SK-N-SH (cell line): Measurements from ENCODE around the gene PRMT7. TPM values are rescaled to one million over a fixed set of nuclear protein-coding genes. Genes with fewer than 3 reads are reported as not detected.

Experiments
- CTCF ChIA-PET: fragments of 300-600, 350-600 bp; formaldehyde crosslinking; extraction: SDS; loops from one replicate; lab custom pipeline; 2021; lab: Yijun Ruan, JAX
- POLR2A ChIA-PET: fragments of 350-600 bp; sonication (Branson Sonifier 250); formaldehyde crosslinking; extraction: SDS; loops from one replicate; lab custom pipeline; 2020; ENCODE audit warnings: antibody characterized with exemption, inconsistent platforms; lab: Yijun Ruan, JAX
- DNase-seq: peaks from one replicate; pipeline ENCODE4 v3.0.0; 2012
- H2AFZ ChIP-seq: fragments of 200-600 bp; sonication (generic); 2 replicates; pipeline ENCODE4 v1.8.1; 2016; ENCODE audit warnings: antibody characterized with exemption, mild to moderate bottlenecking, low read depth
- H3F3A ChIP-seq: fragments of 200-600 bp; sonication (generic); replicated peaks from 2 replicates; pipeline ENCODE3; 2016; ENCODE audit warnings: antibody characterized with exemption, mild to moderate bottlenecking; ENCODE audit not compliant: insufficient read depth
- H3K27ac ChIP-seq, 2 experiments: fragments of 200-500 bp in 1 of 2; fragments of 200-600 bp in 1 of 2; sonication (Bioruptor generic) in 1 of 2; sonication (generic), shearing (Covaris generic) in 1 of 2; 2 replicates each; pipeline versions ENCODE4 v1.5.1 to v1.6.1; 2014 to 2016; ENCODE audit warnings: low read depth in 2 of 2, inconsistent platforms in 1 of 2, low read length in 1 of 2, mild to moderate bottlenecking in 1 of 2, mixed read lengths in 1 of 2
- H3K27me3 ChIP-seq: fragments of 200-600 bp; sonication (generic), shearing (Covaris generic); 2 replicates; pipeline ENCODE4 v1.6.1; 2016; ENCODE audit warnings: mixed run types; ENCODE audit not compliant: insufficient read depth
- H3K36me3 ChIP-seq, 2 experiments: fragments of 200-500 bp in 1 of 2; fragments of 200-600 bp in 1 of 2; sonication (Bioruptor generic) in 1 of 2; sonication (generic) in 1 of 2; replicated peaks in 1 of 2; 2 replicates each; pipeline versions ENCODE3 to v1.5.1; 2014 to 2016; ENCODE audit warnings: low read length in 1 of 2, mild to moderate bottlenecking in 1 of 2; ENCODE audit not compliant: insufficient read depth in 2 of 2, control insufficient read depth in 1 of 2
- H3K4me1 ChIP-seq, 2 experiments: fragments of 200-500 bp in 1 of 2; fragments of 200-600 bp in 1 of 2; sonication (Bioruptor generic) in 1 of 2; sonication (generic), shearing (Covaris generic) in 1 of 2; 2 replicates each; pipeline versions ENCODE4 v1.5.1 to v1.6.1; 2014 to 2016; ENCODE audit warnings: low read depth in 1 of 2, low read length in 1 of 2, mixed run types in 1 of 2; ENCODE audit not compliant: insufficient read depth in 2 of 2, control insufficient read depth in 1 of 2
- H3K4me2 ChIP-seq: fragments of 200-600 bp; sonication (generic), shearing (Covaris generic); 2 replicates; pipeline ENCODE4 v1.6.1; 2017; ENCODE audit warnings: mixed run types
- H3K4me3 ChIP-seq, 2 experiments: fragments of 200-500 bp in 1 of 2; fragments of 200-600 bp in 1 of 2; sonication (Bioruptor generic) in 1 of 2; sonication (generic), shearing (Covaris generic) in 1 of 2; 2 replicates each; pipeline versions ENCODE4 v1.5.1 to v1.8.1; 2014 to 2016; ENCODE audit warnings: low read depth in 2 of 2, inconsistent platforms in 1 of 2, low read length in 1 of 2, mild to moderate bottlenecking in 1 of 2, mixed read lengths in 1 of 2, moderate library complexity in 1 of 2
- H3K79me2 ChIP-seq: fragments of 200-600 bp; sonication (generic); 2 replicates; pipeline ENCODE4 v1.8.1; 2017; ENCODE audit warnings: mild to moderate bottlenecking; ENCODE audit not compliant: insufficient read depth
- H3K9ac ChIP-seq: fragments of 200-600 bp; sonication (generic); 2 replicates; pipeline ENCODE4 v1.6.1; 2017; ENCODE audit warnings: mixed run types
- H3K9me2 ChIP-seq: fragments of 200-600 bp; sonication (generic); 2 replicates; pipeline ENCODE4 v1.6.1; 2017; ENCODE audit warnings: mixed run types
- H3K9me3 ChIP-seq: fragments of 200-600 bp; sonication (generic); 2 replicates; pipeline ENCODE4 v1.6.1; 2017; ENCODE audit warnings: mixed run types, mild to moderate bottlenecking, moderate library complexity
- H4K20me1 ChIP-seq: fragments of 200-600 bp; sonication (generic); 2 replicates; pipeline ENCODE4 v1.6.1; 2017; ENCODE audit warnings: mild to moderate bottlenecking, mixed run types; ENCODE audit not compliant: insufficient read depth
- GATA2 ChIP-seq: sonication (generic); formaldehyde crosslinking; IDR thresholded peaks from 2 replicates; pipeline ENCODE4 v1.5.0; 2020; ENCODE audit warnings: mild to moderate bottlenecking, missing genetic modification reagents
- MEF2A ChIP-seq: IDR thresholded peaks from 2 replicates; pipeline ENCODE4 v1.4.0; 2012; ENCODE audit warnings: low read depth, borderline replicate concordance
- MXI1 ChIP-seq: IDR thresholded peaks from 2 replicates; pipeline ENCODE4 v1.6.1; 2012; ENCODE audit warnings: mild to moderate bottlenecking, low read depth, low read length, improper control_type of control experiment
- RAD21 ChIP-seq: IDR thresholded peaks from 2 replicates; pipeline ENCODE4 v1.6.1; 2012; ENCODE audit warnings: mild to moderate bottlenecking, low read length
- RCOR1 ChIP-seq: fragments of 150-350 bp; IDR thresholded peaks from 2 replicates; pipeline ENCODE4 v1.6.1; 2017; ENCODE audit warnings: antibody characterized with exemption, low read length
- RFX5 ChIP-seq: IDR thresholded peaks from 2 replicates; pipeline ENCODE4 v1.6.1; 2012; ENCODE audit warnings: mild to moderate bottlenecking, improper control_type of control experiment, low read length
- USF2 ChIP-seq: fragments of 150-350 bp; IDR thresholded peaks from 2 replicates; pipeline ENCODE4 v1.6.1; 2017; ENCODE audit warnings: antibody characterized with exemption, low read length, low read depth, borderline replicate concordance
- YY1 ChIP-seq: IDR thresholded peaks from 2 replicates; pipeline ENCODE4 v1.4.0; 2012; ENCODE audit warnings: low read depth, mild to moderate bottlenecking
- WGBS: methylation state at CpG from one replicate; pipeline ENCODE4 v1.1.6; 2017; ENCODE audit warnings: low lambda C conversion rate; 5-methylcytosine and 5-hydroxymethylcytosine counted together
- polyA plus RNA-seq, 3 experiments: library from polyadenylated mRNA; depleted of rRNA; stranded (reverse); fragments of >200 nt; gene quantifications; 2 replicates each; pipeline ENCODE4 v1.2.3, GENCODE V29; 2012
- TF ChIP-seq, protein P1 (sequence below): fragments of 200-600 bp; sonication (generic); IDR thresholded peaks from 2 replicates; pipeline ENCODE4 v1.6.1; 2017; ENCODE audit warnings: antibody characterized with exemption, mild to moderate bottlenecking, moderate library complexity

The PRMT7 gene
- polyA plus RNA-seq, 1 of the 3 experiments (the other 2 are of a cell fraction), result 46.0 TPM

DNA sequence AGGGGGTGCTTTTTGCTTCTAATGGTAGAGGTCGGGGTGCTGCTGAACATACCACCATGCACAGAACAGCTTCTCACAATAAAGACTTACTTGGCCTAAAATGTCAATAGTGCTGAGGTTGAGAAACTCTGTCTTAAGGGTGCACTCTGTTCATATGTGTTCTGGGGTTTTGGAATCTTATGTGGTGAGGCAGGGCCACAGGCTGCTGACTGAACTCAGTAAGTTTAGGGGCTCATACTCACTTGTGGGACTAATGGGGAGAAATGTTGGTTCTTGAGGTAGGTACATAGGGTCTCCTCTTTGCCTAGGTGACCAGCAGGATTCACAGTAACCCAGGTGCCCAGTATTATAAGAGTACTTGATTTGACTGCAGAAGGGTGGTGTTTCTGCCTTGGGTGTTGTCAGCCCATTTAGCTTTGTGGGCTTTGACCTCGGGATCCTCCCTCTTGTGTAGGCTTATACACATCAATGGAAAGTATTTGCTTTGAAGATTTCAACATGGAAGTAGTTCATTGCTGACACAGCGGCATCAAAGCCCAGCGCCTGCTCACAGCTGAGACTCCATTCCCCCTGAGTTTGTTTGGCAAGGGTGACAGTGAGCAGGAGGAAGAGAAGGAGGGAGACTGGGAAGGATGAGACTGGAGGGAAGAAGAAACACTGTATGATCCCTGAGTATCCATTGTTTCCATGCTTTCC is 29.3 kb upstream of the PRMT7 start:
- peaks cover 3% of the 10 kb centered on the region; the same call in 1 of the 2 replicates for H4K20me1 ChIP-seq
- no peak overlapping the region for H3K9ac ChIP-seq
- H2AFZ ChIP-seq, result no peak overlapping the region
- no peaks in the 10 kb centered on the region for H3K9me2 ChIP-seq
- CTCF ChIA-PET, result interaction anchor here (2.8 to 4.0 kb wide), 2 partner anchors 17 to 20 kb away, joined by 14 to 15 read pairs; partner anchors contain the start of gene SLC7A6
- no peaks in the 10 kb centered on the region for H3K9me3 ChIP-seq
- no peaks in the 10 kb centered on the region for H3K4me1 ChIP-seq
- H3K27me3 ChIP-seq, result no peaks in the 10 kb centered on the region
- peaks cover 41% of the 10 kb centered on the region; the same call in 1 of the 2 replicates for H3K79me2 ChIP-seq
- H3K36me3 ChIP-seq, result peaks cover 6 to 7% of the 10 kb centered on the region in 2 experiments
- 98% methylated on average over 4 of the region's 4 CpGs for WGBS
- no peak overlapping the region for H3K27ac ChIP-seq
- TF ChIP-seq MEF2A (no peak), YY1 (no peak), RFX5 (no peak), RAD21 (no peak)
- TF ChIP-seq, protein P1, sequence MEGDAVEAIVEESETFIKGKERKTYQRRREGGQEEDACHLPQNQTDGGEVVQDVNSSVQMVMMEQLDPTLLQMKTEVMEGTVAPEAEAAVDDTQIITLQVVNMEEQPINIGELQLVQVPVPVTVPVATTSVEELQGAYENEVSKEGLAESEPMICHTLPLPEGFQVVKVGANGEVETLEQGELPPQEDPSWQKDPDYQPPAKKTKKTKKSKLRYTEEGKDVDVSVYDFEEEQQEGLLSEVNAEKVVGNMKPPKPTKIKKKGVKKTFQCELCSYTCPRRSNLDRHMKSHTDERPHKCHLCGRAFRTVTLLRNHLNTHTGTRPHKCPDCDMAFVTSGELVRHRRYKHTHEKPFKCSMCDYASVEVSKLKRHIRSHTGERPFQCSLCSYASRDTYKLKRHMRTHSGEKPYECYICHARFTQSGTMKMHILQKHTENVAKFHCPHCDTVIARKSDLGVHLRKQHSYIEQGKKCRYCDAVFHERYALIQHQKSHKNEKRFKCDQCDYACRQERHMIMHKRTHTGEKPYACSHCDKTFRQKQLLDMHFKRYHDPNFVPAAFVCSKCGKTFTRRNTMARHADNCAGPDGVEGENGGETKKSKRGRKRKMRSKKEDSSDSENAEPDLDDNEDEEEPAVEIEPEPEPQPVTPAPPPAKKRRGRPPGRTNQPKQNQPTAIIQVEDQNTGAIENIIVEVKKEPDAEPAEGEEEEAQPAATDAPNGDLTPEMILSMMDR, result no peak
- TF ChIP-seq, all 33 proteins: peak for 0
- DNase-seq, result no peak
- no peak overlapping the region for H3K4me2 ChIP-seq
- H3K4me3 ChIP-seq, result no peak overlapping the region
- POLR2A ChIA-PET, result no interaction called here
- H3F3A ChIP-seq, result no peaks in the 10 kb centered on the region

- CTCF ChIA-PET, result no interaction called here
Measured at GRCh38 chr16:68282064-68282452, 28.8 kb upstream of the PRMT7 start.

More at GRCh38 chr16:68282064-68282452, 28.8 kb upstream of the PRMT7 start:
- peaks cover 38% of the 10 kb centered on the region; the same call in 1 of the 2 replicates for H3K79me2 ChIP-seq
- H3K36me3 ChIP-seq, result peaks cover 7% of the 10 kb centered on the region in 2 experiments
- no peak for DNase-seq
- H3K27me3 ChIP-seq, result no peaks in the 10 kb centered on the region
- no peak overlapping the region for H3K4me2 ChIP-seq
- no peak overlapping the region for H2AFZ ChIP-seq
- peaks cover 6% of the 10 kb centered on the region; the same call in 1 of the 2 replicates for H4K20me1 ChIP-seq
- H3K4me3 ChIP-seq, result no peak overlapping the region
- H3K9me3 ChIP-seq, result no peaks in the 10 kb centered on the region
- H3K9ac ChIP-seq, result no peak overlapping the region
- POLR2A ChIA-PET, result no interaction called here
- H3K9me2 ChIP-seq, result no peaks in the 10 kb centered on the region
- no peak overlapping the region for H3K27ac ChIP-seq
- 92% methylated on average over 4 of the region's 4 CpGs for WGBS
- no peak for TF ChIP-seq GATA2 (CRISPR knock-in tag)
- TF ChIP-seq MXI1, result no peak
- no peak for TF ChIP-seq USF2
- no peak for TF ChIP-seq RCOR1
- no peak for TF ChIP-seq MEF2A
- H3K4me1 ChIP-seq, result no peaks in the 10 kb centered on the region
- H3F3A ChIP-seq, result no peaks in the 10 kb centered on the region
